Chondrocyte (in vitro differentiated cells): ENCODE results near the gene RAPGEF6. TPM values are rescaled to one million over a fixed set of nuclear protein-coding genes. Genes with fewer than 3 reads are reported as not detected.

ENCODE experiments used
- DNase-seq: peaks from one replicate; pipeline ENCODE4 v3.0.0; 2021; ENCODE audit warnings: mixed read lengths, low spot score
- H3K27ac Mint-ChIP-seq: one replicate; pipeline ENCODE4 v1.8.0; 2021; ENCODE audit warnings: mild to moderate bottlenecking, moderate library complexity, mixed read lengths; ENCODE audit not compliant: unreplicated experiment
- H3K27me3 Mint-ChIP-seq: 2 replicates; pipeline ENCODE4 v1.8.0; 2021; ENCODE audit warnings: low read depth, mixed read lengths
- H3K36me3 Mint-ChIP-seq: 2 replicates; pipeline ENCODE4 v1.8.0; 2021; ENCODE audit warnings: low read depth, mixed read lengths
- H3K4me1 Mint-ChIP-seq: 2 replicates; pipeline ENCODE4 v1.8.0; 2021; ENCODE audit warnings: low read depth, mild to moderate bottlenecking, mixed read lengths
- H3K4me3 Mint-ChIP-seq: one replicate; pipeline ENCODE4 v1.8.0; 2021; ENCODE audit warnings: mild to moderate bottlenecking, moderate library complexity, mixed read lengths; ENCODE audit not compliant: unreplicated experiment
- H3K9me3 Mint-ChIP-seq: 2 replicates; pipeline ENCODE4 v1.8.0; 2021; ENCODE audit warnings: low read depth, mixed read lengths
- CTCF ChIP-seq: fragments of 200-600 bp; sonication (generic); IDR thresholded peaks from 2 replicates; pipeline ENCODE4 v1.5.0; 2021; ENCODE audit warnings: antibody characterized with exemption, mild to moderate bottlenecking, moderate library complexity
- total RNA-seq: library from RNA; stranded (reverse); gene quantifications from 3 replicates; pipeline ENCODE4 v1.2.1, GENCODE V29; 2021

Gene RAPGEF6
- total RNA-seq, 1 donor from 2014 or later, result 13.6 TPM

GRCh38 chr5:131635684-131636572, 899 bp upstream of the RAPGEF6 start:
- peak overlapping the region; percentile 99 for H3K27ac Mint-ChIP-seq
- TF ChIP-seq CTCF, result no peak
- DNase-seq, result no peak
- peaks cover 20% of the 10 kb centered on the region for H3K4me1 Mint-ChIP-seq
- no peaks in the 10 kb centered on the region for H3K36me3 Mint-ChIP-seq
- no peaks in the 10 kb centered on the region for H3K9me3 Mint-ChIP-seq
- H3K4me3 Mint-ChIP-seq, result peak overlapping the region; percentile 97
- no peaks in the 10 kb centered on the region for H3K27me3 Mint-ChIP-seq

GRCh38 chr5:131634666-131634995, 398 bp downstream of the RAPGEF6 start:
- H3K27me3 Mint-ChIP-seq, result no peaks in the 10 kb centered on the region
- peak; percentile 52 for TF ChIP-seq CTCF
- peaks cover 20% of the 10 kb centered on the region for H3K4me1 Mint-ChIP-seq
- H3K9me3 Mint-ChIP-seq, result no peaks in the 10 kb centered on the region
- H3K4me3 Mint-ChIP-seq, result peak overlapping the region; percentile 97
- H3K27ac Mint-ChIP-seq, result peak overlapping the region; percentile 99
- H3K36me3 Mint-ChIP-seq, result no peaks in the 10 kb centered on the region
- no peak for DNase-seq

GRCh38 chr5:131634238-131634637, 791 bp downstream of the RAPGEF6 start:
- Mint-ChIP-seq H3K4me3 (peak overlapping the region; percentile 97), H3K27me3 (no peaks in the 10 kb centered on the region), H3K36me3 (no peaks in the 10 kb centered on the region), H3K27ac (peak overlapping the region; percentile 99), H3K4me1 (peaks cover 21% of the 10 kb centered on the region), H3K9me3 (peaks cover under 1% of the 10 kb centered on the region)
- TF ChIP-seq CTCF, result no peak
- DNase-seq, result no peak

- H3K27ac Mint-ChIP-seq, result peak overlapping the region; percentile 99
- TF ChIP-seq CTCF, result no peak
- H3K9me3 Mint-ChIP-seq, result peaks cover 3% of the 10 kb centered on the region
- no peak for DNase-seq
- no peaks in the 10 kb centered on the region for H3K27me3 Mint-ChIP-seq
- peak overlapping the region; percentile 97 for H3K4me3 Mint-ChIP-seq
- no peaks in the 10 kb centered on the region for H3K36me3 Mint-ChIP-seq
- H3K4me1 Mint-ChIP-seq, result peaks cover 25% of the 10 kb centered on the region
Observed at GRCh38 chr5:131633830-131634229, 1.2 kb downstream of the RAPGEF6 start.

- H3K27me3 Mint-ChIP-seq, result no peaks in the 10 kb centered on the region
- no peak overlapping the region for H3K27ac Mint-ChIP-seq
- no peak for DNase-seq
- TF ChIP-seq CTCF, result no peak
- no peaks in the 10 kb centered on the region for H3K36me3 Mint-ChIP-seq
- H3K4me3 Mint-ChIP-seq, result no peak overlapping the region
- H3K4me1 Mint-ChIP-seq, result peaks cover 24% of the 10 kb centered on the region
- H3K9me3 Mint-ChIP-seq, result peaks cover 3% of the 10 kb centered on the region
Observed at GRCh38 chr5:131630963-131631350, 4.1 kb downstream of the RAPGEF6 start.
